Dendritic cell treated with granulocyte-macrophage colony-stimulating factor and Interleukin-4, amounts not matched to agents 40 ng/mL and 50 ng/mL, for 4 days (primary cell): ENCODE results near the gene CFAP58.

Experiments used
- H3K27ac Mint-ChIP-seq: one replicate; pipeline ENCODE4 v1.8.0; 2022; ENCODE audit warnings: mild to moderate bottlenecking, mixed read lengths
- H3K27me3 Mint-ChIP-seq: one replicate; pipeline ENCODE4 v1.8.0; 2022; ENCODE audit warnings: mild to moderate bottlenecking, mixed read lengths
- H3K36me3 Mint-ChIP-seq: one replicate; pipeline ENCODE4 v1.8.0; 2022; ENCODE audit warnings: low read depth, mixed read lengths
- H3K4me1 Mint-ChIP-seq: one replicate; pipeline ENCODE4 v1.8.0; 2022; ENCODE audit warnings: low read depth, mixed read lengths
- H3K4me3 Mint-ChIP-seq: one replicate; pipeline ENCODE4 v1.8.0; 2022; ENCODE audit warnings: mild to moderate bottlenecking, moderate library complexity, mixed read lengths
- H3K9me3 Mint-ChIP-seq: one replicate; pipeline ENCODE4 v1.8.0; 2022; ENCODE audit warnings: mixed read lengths
- intact Hi-C: fragments of 100-400 bp; cut with micrococcal nuclease; formaldehyde crosslinking; loops from one replicate; pipeline ENCODE4 v1.15.0; 2022

Gene CFAP58

GRCh38 chr10:104350127-104350635, 3.5 kb upstream of the CFAP58 start:
- Mint-ChIP-seq H3K36me3 (no peaks in the 10 kb centered on the region), H3K9me3 (no peaks in the 10 kb centered on the region), H3K27ac (no peak overlapping the region), H3K4me1 (peaks cover 21% of the 10 kb centered on the region), H3K4me3 (no peak overlapping the region), H3K27me3 (no peaks in the 10 kb centered on the region)
- intact Hi-C loops, result loop anchor here (1.0 to 5.0 kb wide), 3 partner anchors 59 to 433 kb away; partner anchors contain the start of genes SFR1 and STN1

GRCh38 chr10:104351061-104351702, 2.5 kb upstream of the CFAP58 start:
- Mint-ChIP-seq H3K4me3 (peak overlapping the region; percentile 57), H3K27ac (no peak overlapping the region), H3K9me3 (no peaks in the 10 kb centered on the region), H3K36me3 (no peaks in the 10 kb centered on the region), H3K4me1 (peaks cover 15% of the 10 kb centered on the region), H3K27me3 (no peaks in the 10 kb centered on the region)
- intact Hi-C loops, result loop anchor here (1.0 to 5.0 kb wide), 3 partner anchors 13 to 434 kb away; partner anchors contain the start of genes ITPRIP, SFR1 and STN1

GRCh38 chr10:104351919-104352318, 1.7 kb upstream of the CFAP58 start:
- H3K9me3 Mint-ChIP-seq, result no peaks in the 10 kb centered on the region
- no peaks in the 10 kb centered on the region for H3K27me3 Mint-ChIP-seq
- intact Hi-C loops, result loop anchor here (1.0 to 5.0 kb wide), 3 partner anchors 14 to 435 kb away; partner anchors contain the start of genes ITPRIP, SFR1 and STN1
- peaks cover 13% of the 10 kb centered on the region for H3K4me1 Mint-ChIP-seq
- no peak overlapping the region for H3K4me3 Mint-ChIP-seq
- no peak overlapping the region for H3K27ac Mint-ChIP-seq
- no peaks in the 10 kb centered on the region for H3K36me3 Mint-ChIP-seq

- H3K4me1 Mint-ChIP-seq, result no peaks in the 10 kb centered on the region
- peaks cover 4% of the 10 kb centered on the region for H3K27me3 Mint-ChIP-seq
- intact Hi-C loops, result no loop called here
- H3K9me3 Mint-ChIP-seq, result peaks cover 9% of the 10 kb centered on the region
- no peak overlapping the region for H3K27ac Mint-ChIP-seq
- no peak overlapping the region for H3K4me3 Mint-ChIP-seq
- H3K36me3 Mint-ChIP-seq, result no peaks in the 10 kb centered on the region
Observed at GRCh38 chr10:104359811-104360210, 6.2 kb downstream of the CFAP58 start.

- intact Hi-C loops, result no loop called here
- H3K27me3 Mint-ChIP-seq, result peaks cover 9% of the 10 kb centered on the region
- peaks cover 10% of the 10 kb centered on the region for H3K9me3 Mint-ChIP-seq
- H3K27ac Mint-ChIP-seq, result no peak overlapping the region
- no peak overlapping the region for H3K4me3 Mint-ChIP-seq
- H3K36me3 Mint-ChIP-seq, result no peaks in the 10 kb centered on the region
- H3K4me1 Mint-ChIP-seq, result no peaks in the 10 kb centered on the region
Observed at GRCh38 chr10:104367904-104368303, 14.3 kb downstream of the CFAP58 start.

GRCh38 chr10:104368381-104368780, 14.7 kb downstream of the CFAP58 start:
- Mint-ChIP-seq H3K27me3 (peaks cover 9% of the 10 kb centered on the region), H3K4me1 (no peaks in the 10 kb centered on the region), H3K36me3 (no peaks in the 10 kb centered on the region), H3K27ac (no peak overlapping the region), H3K9me3 (peaks cover 10% of the 10 kb centered on the region), H3K4me3 (no peak overlapping the region)
- intact Hi-C loops, result no loop called here

GRCh38 chr10:104371753-104372152, 18.1 kb downstream of the CFAP58 start:
- no peak overlapping the region for H3K27ac Mint-ChIP-seq
- no peaks in the 10 kb centered on the region for H3K36me3 Mint-ChIP-seq
- H3K9me3 Mint-ChIP-seq, result peaks cover 10% of the 10 kb centered on the region
- no peak overlapping the region for H3K4me3 Mint-ChIP-seq
- H3K27me3 Mint-ChIP-seq, result peaks cover 9% of the 10 kb centered on the region
- intact Hi-C loops, result no loop called here
- H3K4me1 Mint-ChIP-seq, result no peaks in the 10 kb centered on the region

- Mint-ChIP-seq H3K27ac (no peak overlapping the region), H3K4me1 (no peaks in the 10 kb centered on the region), H3K27me3 (peaks cover 7% of the 10 kb centered on the region), H3K36me3 (no peaks in the 10 kb centered on the region), H3K4me3 (no peak overlapping the region), H3K9me3 (peaks cover 10% of the 10 kb centered on the region)
- intact Hi-C loops, result no loop called here
Observed at GRCh38 chr10:104374591-104374990, 21.0 kb downstream of the CFAP58 start.

GRCh38 chr10:104376784-104377300, 23.2 kb downstream of the CFAP58 start:
- Mint-ChIP-seq H3K36me3 (no peaks in the 10 kb centered on the region), H3K27me3 (peaks cover 8% of the 10 kb centered on the region), H3K4me1 (no peaks in the 10 kb centered on the region), H3K4me3 (no peak overlapping the region), H3K9me3 (no peaks in the 10 kb centered on the region), H3K27ac (no peak overlapping the region)
- intact Hi-C loops, result no loop called here

- Mint-ChIP-seq H3K4me3 (no peak overlapping the region), H3K4me1 (peaks cover 6% of the 10 kb centered on the region), H3K27ac (no peak overlapping the region), H3K9me3 (no peaks in the 10 kb centered on the region), H3K27me3 (peaks cover 10% of the 10 kb centered on the region), H3K36me3 (no peaks in the 10 kb centered on the region)
- intact Hi-C loops, result no loop called here
Observed at GRCh38 chr10:104380336-104380735, 26.7 kb downstream of the CFAP58 start.

- Mint-ChIP-seq H3K27ac (no peak overlapping the region), H3K9me3 (no peaks in the 10 kb centered on the region), H3K36me3 (no peaks in the 10 kb centered on the region), H3K27me3 (peaks cover 11% of the 10 kb centered on the region), H3K4me3 (no peak overlapping the region), H3K4me1 (peaks cover 11% of the 10 kb centered on the region)
- intact Hi-C loops, result no loop called here
Observed at GRCh38 chr10:104387130-104387888, 33.7 kb downstream of the CFAP58 start.

GRCh38 chr10:104388830-104389229, 35.2 kb downstream of the CFAP58 start:
- H3K27ac Mint-ChIP-seq, result no peak overlapping the region
- H3K27me3 Mint-ChIP-seq, result peaks cover 17% of the 10 kb centered on the region
- H3K36me3 Mint-ChIP-seq, result no peaks in the 10 kb centered on the region
- no peak overlapping the region for H3K4me3 Mint-ChIP-seq
- intact Hi-C loops, result no loop called here
- H3K4me1 Mint-ChIP-seq, result peaks cover 11% of the 10 kb centered on the region
- H3K9me3 Mint-ChIP-seq, result no peaks in the 10 kb centered on the region

GRCh38 chr10:104391150-104391968, 37.7 kb downstream of the CFAP58 start:
- Mint-ChIP-seq H3K4me1 (peaks cover 5% of the 10 kb centered on the region), H3K4me3 (no peak overlapping the region), H3K27me3 (peaks cover 15% of the 10 kb centered on the region), H3K36me3 (no peaks in the 10 kb centered on the region), H3K9me3 (no peaks in the 10 kb centered on the region), H3K27ac (no peak overlapping the region)
- intact Hi-C loops, result no loop called here
